Suprapubic skin (tissue), 4 donors: ENCODE measurements around the gene HMOX2. TPM values are rescaled to one million over a fixed set of nuclear protein-coding genes. Genes with fewer than 3 reads are reported as not detected.

Source experiments
- DNase-seq, 2 donors: peaks; one replicate each; pipeline ENCODE4 v3.0.0-alpha.2; 2019; ENCODE audit warnings: low spot score in 2 of 2
- H3K27ac ChIP-seq: fragments of 200-600 bp; sonication (generic); one replicate; pipeline ENCODE4 v1.5.1; 2019
- H3K27me3 ChIP-seq: fragments of 200-600 bp; sonication (generic); one replicate; pipeline ENCODE4 v1.5.1; 2019
- H3K36me3 ChIP-seq: fragments of 200-600 bp; sonication (generic); one replicate; pipeline ENCODE4 v1.5.1; 2019
- H3K4me1 ChIP-seq: fragments of 200-600 bp; sonication (generic); one replicate; pipeline ENCODE4 v1.5.1; 2019
- H3K4me3 ChIP-seq: fragments of 200-600 bp; sonication (generic); one replicate; pipeline ENCODE4 v1.5.1; 2019; ENCODE audit warnings: mild to moderate bottlenecking
- H3K9me3 ChIP-seq: fragments of 200-600 bp; sonication (generic); one replicate; pipeline ENCODE4 v1.5.1; 2019
- CTCF ChIP-seq, 2 donors: fragments of 200-600 bp in 1 of 2; fragments of 450-650 bp in 1 of 2; sonication (generic) in 1 of 2; IDR thresholded peaks; one replicate each; pipeline ENCODE4 v1.5.1; 2016 to 2019; ENCODE audit warnings: antibody characterized with exemption in 2 of 2, mild to moderate bottlenecking in 1 of 2, moderate library complexity in 1 of 2
- EP300 ChIP-seq: sonication (generic); formaldehyde crosslinking; IDR thresholded peaks from one replicate; pipeline ENCODE4 v1.6.1; 2017; ENCODE audit warnings: antibody characterized with exemption
- POLR2A ChIP-seq, 2 donors: fragments of 450-650 bp; IDR thresholded peaks; one replicate each; pipeline ENCODE4 v1.6.1; 2017; ENCODE audit warnings: antibody characterized with exemption in 2 of 2, mild to moderate bottlenecking in 2 of 2, moderate library complexity in 2 of 2
- POLR2AphosphoS5 ChIP-seq, 3 donors: sonication (generic); formaldehyde crosslinking; IDR thresholded peaks; one replicate each; pipeline ENCODE4 v1.6.1; 2017; ENCODE audit warnings: antibody characterized with exemption in 3 of 3
- WGBS: methylation state at CpG from one replicate; pipeline ENCODE4 v1.1.5; 2018; 5-methylcytosine and 5-hydroxymethylcytosine counted together
- total RNA-seq, 4 donors: library from RNA; depleted of rRNA; stranded (reverse); fragments of >200 nt; gene quantifications; one replicate each; pipeline ENCODE4 v1.1.0, GENCODE V29; 2016

The HMOX2 gene
- total RNA-seq, 4 donors from 2014 or later: 43.6 to 64.3 (median 52.7) TPM

DNA sequence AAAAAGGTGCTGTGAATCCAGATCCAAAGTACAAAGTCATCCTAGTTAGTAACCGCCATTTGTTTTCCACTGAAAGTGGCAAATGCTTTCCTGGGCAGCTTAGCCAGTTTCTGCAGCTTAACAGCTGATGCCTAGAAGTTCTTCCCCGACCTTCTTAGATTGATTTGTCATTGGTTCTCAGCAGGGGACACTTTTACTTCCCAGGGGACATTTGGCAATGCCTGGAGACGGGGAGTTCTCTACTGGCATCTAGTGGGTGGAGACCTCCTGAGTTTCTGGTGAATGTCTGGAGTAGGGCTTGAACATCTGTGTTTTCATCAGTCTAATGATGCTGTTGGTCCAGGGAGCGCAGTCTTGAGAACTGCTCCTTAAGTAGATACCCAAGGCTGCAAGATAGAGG, 43.0 kb upstream of the HMOX2 start:
- no peak for TF ChIP-seq POLR2AphosphoS5 (IDR thresholded peaks at IDR 0.05)
- TF ChIP-seq CTCF (IDR thresholded peaks at IDR 0.05): no peak
- TF ChIP-seq POLR2A (IDR thresholded peaks at IDR 0.05): no peak
- H3K4me3 ChIP-seq: no peak overlapping the region
- no peaks in the 10 kb centered on the region for H3K9me3 ChIP-seq
- 83% methylated on average over 4 of the region's 4 CpGs for WGBS
- peaks cover 41% of the 10 kb centered on the region for H3K36me3 ChIP-seq
- no peaks in the 10 kb centered on the region for H3K27me3 ChIP-seq
- no peak overlapping the region for H3K27ac ChIP-seq
- no peak for DNase-seq
- H3K4me1 ChIP-seq: peaks cover 4% of the 10 kb centered on the region

DNA sequence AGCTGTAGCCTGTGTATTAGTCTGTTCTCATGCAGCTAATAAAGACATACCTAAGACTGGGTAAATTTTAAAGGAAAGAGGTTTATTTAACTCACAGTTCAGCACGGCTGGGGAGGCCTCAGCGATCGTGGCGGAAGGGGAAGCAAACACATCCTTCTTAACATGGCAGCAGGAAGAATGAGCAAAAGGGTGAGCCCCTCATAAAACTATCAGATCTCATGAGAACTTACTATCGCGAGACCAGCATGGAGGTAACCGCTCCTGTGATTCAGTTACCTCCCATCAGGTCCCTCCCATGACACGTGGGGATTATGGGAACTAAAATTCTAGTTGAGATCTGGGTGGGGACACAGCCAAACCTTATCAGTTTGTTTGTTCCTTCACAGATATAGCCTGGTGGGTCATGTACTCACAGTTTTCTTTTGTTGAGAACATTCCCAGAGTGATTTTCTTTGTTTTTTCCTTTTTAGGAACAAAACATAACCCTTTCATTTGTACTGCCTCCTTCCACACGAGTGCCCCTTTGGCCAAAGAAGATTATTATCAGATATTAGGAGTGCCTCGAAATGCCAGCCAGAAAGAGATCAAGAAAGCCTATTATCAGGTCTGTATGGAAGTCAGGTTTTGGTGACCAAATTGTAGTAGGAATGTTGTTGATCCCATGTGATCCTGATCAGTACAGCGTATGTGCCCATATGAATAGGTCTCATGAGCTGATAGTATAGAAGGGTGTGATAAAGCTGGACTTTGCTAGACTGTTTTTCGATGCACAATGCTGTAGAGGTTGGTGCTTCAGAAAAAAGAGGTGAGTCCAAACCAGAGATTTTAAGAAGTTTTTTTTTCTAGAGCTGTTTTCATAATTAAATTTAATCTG, 42.0 kb upstream of the HMOX2 start:
- WGBS: 85% methylated on average over 12 of the region's 12 CpGs
- no peak overlapping the region for H3K4me3 ChIP-seq
- H3K9me3 ChIP-seq: no peaks in the 10 kb centered on the region
- no peak for DNase-seq
- H3K4me1 ChIP-seq: no peaks in the 10 kb centered on the region
- no peaks in the 10 kb centered on the region for H3K27me3 ChIP-seq
- H3K36me3 ChIP-seq: peaks cover 48% of the 10 kb centered on the region
- H3K27ac ChIP-seq: no peak overlapping the region
- no peak for TF ChIP-seq CTCF (IDR thresholded peaks at IDR 0.05)
- TF ChIP-seq POLR2AphosphoS5 (IDR thresholded peaks at IDR 0.05): no peak
- TF ChIP-seq EP300: no peak
- no peak for TF ChIP-seq POLR2A (IDR thresholded peaks at IDR 0.05)

DNA sequence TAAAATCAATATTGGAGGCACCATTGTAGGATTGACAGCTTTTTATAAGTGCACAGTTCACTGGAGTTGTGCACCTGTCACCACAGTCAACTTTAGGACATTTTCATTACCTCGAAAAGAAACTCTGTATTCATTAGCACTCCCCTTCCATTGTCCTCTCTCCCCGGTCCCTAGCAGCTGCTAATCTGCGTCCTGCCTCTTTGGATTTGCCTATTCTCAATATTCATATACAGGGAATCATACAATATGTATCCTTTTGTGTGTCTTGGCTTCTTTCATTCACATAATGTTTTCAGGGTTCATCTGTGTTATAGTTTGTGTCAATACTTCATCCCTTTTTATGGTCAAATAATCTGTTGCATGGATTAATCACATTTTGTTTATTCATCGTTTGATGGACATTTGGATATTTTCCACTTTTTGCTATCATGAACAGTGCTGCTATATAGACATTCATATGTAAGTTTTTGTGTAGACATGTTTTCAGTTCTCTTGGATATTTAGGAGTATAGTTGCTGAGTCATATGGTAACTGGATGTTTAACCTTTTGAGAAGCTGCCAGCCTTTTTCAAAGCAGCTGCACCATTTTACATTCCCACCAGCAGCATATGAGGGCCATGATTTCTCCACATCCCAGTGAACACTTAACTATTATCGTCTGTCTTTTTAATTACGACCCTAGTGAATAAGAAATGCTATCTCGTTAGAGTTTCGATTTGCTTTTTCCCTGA, 40.7 kb upstream of the HMOX2 start:
- no peak for DNase-seq

GRCh38 chr16:4437366-4437765, 38.8 kb upstream of the HMOX2 start:
- 93% methylated on average over 3 of the region's 3 CpGs for WGBS
- Histone ChIP-seq H3K9me3 (no peaks in the 10 kb centered on the region), H3K27me3 (no peaks in the 10 kb centered on the region), H3K4me3 (no peak overlapping the region), H3K27ac (no peak overlapping the region), H3K36me3 (peaks cover 77% of the 10 kb centered on the region), H3K4me1 (no peaks in the 10 kb centered on the region)
- no peak for TF ChIP-seq CTCF (IDR thresholded peaks at IDR 0.05)
- no peak for TF ChIP-seq EP300
- TF ChIP-seq POLR2A (IDR thresholded peaks at IDR 0.05): no peak
- TF ChIP-seq POLR2AphosphoS5 (IDR thresholded peaks at IDR 0.05): no peak
- no peak for DNase-seq

More for the DNA sequence above, 40.7 kb upstream of the HMOX2 start:
- Histone ChIP-seq H3K27me3 (no peaks in the 10 kb centered on the region), H3K9me3 (no peaks in the 10 kb centered on the region), H3K36me3 (peaks cover 60% of the 10 kb centered on the region), H3K27ac (no peak overlapping the region), H3K4me3 (no peak overlapping the region), H3K4me1 (no peaks in the 10 kb centered on the region)
- TF ChIP-seq CTCF (IDR thresholded peaks at IDR 0.05) (no peak), POLR2A (IDR thresholded peaks at IDR 0.05) (no peak), EP300 (no peak), POLR2AphosphoS5 (IDR thresholded peaks at IDR 0.05) (no peak)
- 71% methylated on average over 8 of the region's 8 CpGs for WGBS

- H3K4me1 ChIP-seq: no peaks in the 10 kb centered on the region
- H3K4me3 ChIP-seq: no peak overlapping the region
- H3K27ac ChIP-seq: no peak overlapping the region
- DNase-seq: no peak
- TF ChIP-seq EP300 (no peak), POLR2A (IDR thresholded peaks at IDR 0.05) (no peak), CTCF (IDR thresholded peaks at IDR 0.05) (no peak), POLR2AphosphoS5 (IDR thresholded peaks at IDR 0.05) (no peak)
- no peaks in the 10 kb centered on the region for H3K9me3 ChIP-seq
- H3K36me3 ChIP-seq: peaks cover 95% of the 10 kb centered on the region
- 93% methylated on average over 11 of the region's 11 CpGs for WGBS
- H3K27me3 ChIP-seq: no peaks in the 10 kb centered on the region
Observed at GRCh38 chr16:4442371-4442770, 33.8 kb upstream of the HMOX2 start.
